Naive thymus-derived CD4-positive, alpha-beta T cell (primary cell): ENCODE measurements around the gene NNMT. TPM values are rescaled to one million over a fixed set of nuclear protein-coding genes. Genes with fewer than 3 reads are reported as not detected.

Source experiments
- ATAC-seq: fragments of 150-1000 bp; cut with Tn5 transposase; 2 replicates; pipeline ENCODE4 v1.10.0; 2021; ENCODE audit warnings: mild to moderate bottlenecking, moderate library complexity
- CTCF ChIA-PET: fragments of 350-600 bp; sonication (Branson Sonifier 250); formaldehyde crosslinking; loops from one replicate; lab custom pipeline; 2021; ENCODE audit warnings: antibody characterized with exemption; lab: Charles Lee
- POLR2A ChIA-PET: fragments of 350-600 bp; sonication (Branson Sonifier 250); formaldehyde crosslinking; loops from one replicate; lab custom pipeline; 2021; ENCODE audit warnings: antibody characterized with exemption, inconsistent platforms; lab: Charles Lee
- DNase-seq, 9 donors: peaks; one replicate each; pipeline versions ENCODE4 v3.0.0 to v3.0.0-alpha.2; 2020 to 2022; ENCODE audit warnings: mixed read lengths in 1 of 9
- H3K27ac ChIP-seq: one replicate; pipeline ENCODE4 v1.7.0; 2013; ENCODE audit warnings: mild to moderate bottlenecking, low read depth, low read length, moderate library complexity
- H3K27me3 ChIP-seq, 2 donors: one replicate each; pipeline ENCODE4 v1.7.0; 2013; ENCODE audit warnings: low read length in 2 of 2, mild to moderate bottlenecking in 2 of 2, moderate library complexity in 2 of 2; ENCODE audit not compliant: control insufficient read depth in 2 of 2, insufficient read depth in 2 of 2
- H3K36me3 ChIP-seq, 3 experiments: 1 replicate in 2 of 3; 2 replicates in 1 of 3; pipeline ENCODE4 v1.7.0; 2013; ENCODE audit warnings: low read length in 3 of 3, mild to moderate bottlenecking in 3 of 3, moderate library complexity in 1 of 3; ENCODE audit not compliant: insufficient read depth in 3 of 3, control insufficient read depth in 2 of 3
- H3K4me1 ChIP-seq, 2 donors: one replicate each; pipeline ENCODE4 v1.7.0; 2013; ENCODE audit warnings: low read length in 2 of 2, mild to moderate bottlenecking in 2 of 2, moderate library complexity in 1 of 2; ENCODE audit not compliant: control insufficient read depth in 2 of 2, insufficient read depth in 2 of 2
- H3K4me3 ChIP-seq: 2 replicates; pipeline ENCODE4 v1.7.0; 2013; ENCODE audit warnings: mild to moderate bottlenecking, low read length
- H3K9me3 ChIP-seq, 3 experiments: 1 replicate in 2 of 3; 2 replicates in 1 of 3; pipeline ENCODE4 v1.7.0; 2013; ENCODE audit warnings: low read length in 3 of 3; ENCODE audit not compliant: control insufficient read depth in 2 of 3
- H3K27ac Mint-ChIP-seq, 9 donors: one replicate each; pipeline ENCODE4 v1.8.0; 2020 to 2022; ENCODE audit warnings: mixed read lengths in 9 of 9, mild to moderate bottlenecking in 8 of 9, moderate library complexity in 5 of 9, inconsistent platforms in 2 of 9
- H3K27me3 Mint-ChIP-seq, 5 donors: one replicate each; pipeline ENCODE4 v1.8.0; 2021 to 2022; ENCODE audit warnings: mixed read lengths in 5 of 5, mild to moderate bottlenecking in 1 of 5
- H3K36me3 Mint-ChIP-seq, 5 donors: one replicate each; pipeline ENCODE4 v1.8.0; 2020 to 2022; ENCODE audit warnings: mixed read lengths in 5 of 5, mild to moderate bottlenecking in 3 of 5, inconsistent platforms in 1 of 5
- H3K4me1 Mint-ChIP-seq, 7 donors: one replicate each; pipeline ENCODE4 v1.8.0; 2020 to 2022; ENCODE audit warnings: mixed read lengths in 7 of 7, mild to moderate bottlenecking in 3 of 7, inconsistent platforms in 1 of 7
- H3K4me3 Mint-ChIP-seq, 10 donors: one replicate each; pipeline ENCODE4 v1.8.0; 2020 to 2022; ENCODE audit warnings: mild to moderate bottlenecking in 10 of 10, mixed read lengths in 10 of 10, moderate library complexity in 6 of 10, inconsistent platforms in 2 of 10
- H3K9me3 Mint-ChIP-seq, 11 donors: one replicate each; pipeline ENCODE4 v1.8.0; 2020 to 2022; ENCODE audit warnings: mixed read lengths in 11 of 11, mild to moderate bottlenecking in 4 of 11, inconsistent platforms in 1 of 11, moderate library complexity in 1 of 11
- intact Hi-C, 2 donors: fragments of 100-400 bp; cut with micrococcal nuclease; formaldehyde crosslinking; loops; one replicate each; pipeline ENCODE4 v1.15.1; 2023
- polyA plus RNA-seq, 2 donors: library from polyadenylated mRNA; unstranded; fragments of 300-500 nt; fragmentation: Illumina TruSeq; gene quantifications; one replicate each; pipeline ENCODE4 v1.2.3, GENCODE V29; 2021
- total RNA-seq, 6 experiments: library from RNA in 5 of 6; stranded (reverse) in 5 of 6; gene quantifications; 1 replicate in 5 of 6; 2 replicates in 1 of 6; pipeline ENCODE4 v1.2.3 and lab custom pipeline; 2021 to 2026

The NNMT gene
- total and polyA plus RNA-seq, 7 experiments from 2014 or later = not detected

GRCh38 chr11:114285599-114285998 lies 10.6 kb upstream of the NNMT start:
- H3K27ac Mint-ChIP-seq = no peak overlapping the region
- H3K4me3 Mint-ChIP-seq = no peak overlapping the region
- intact Hi-C loops = loop anchor here in 1 of 2 donors (10.0 kb wide), 1 partner anchor 289 kb away; no protein-coding TSS in a partner anchor
- DNase-seq (no peak), ATAC-seq (no peak)
- Histone ChIP-seq H3K9me3 (no peaks in the 10 kb centered on the region), H3K36me3 (no peaks in the 10 kb centered on the region), H3K27ac (no peak overlapping the region), H3K4me1 (no peaks in the 10 kb centered on the region), H3K27me3 (no peaks in the 10 kb centered on the region), H3K4me3 (no peak overlapping the region)
- no peaks in the 10 kb centered on the region for H3K9me3 Mint-ChIP-seq
- H3K36me3 Mint-ChIP-seq = no peaks in the 10 kb centered on the region
- peaks cover 0 to 5% (median 0%) of the 10 kb centered on the region in 7 donors for H3K4me1 Mint-ChIP-seq
- ChIA-PET CTCF (no interaction called here), POLR2A (no interaction called here)
- H3K27me3 Mint-ChIP-seq = peaks cover 0 to 21% (median 5%) of the 10 kb centered on the region in 5 donors

- Mint-ChIP-seq H3K27me3 (peaks cover 0 to 27% (median 5%) of the 10 kb centered on the region in 5 donors), H3K4me1 (peaks cover 0 to 5% (median 0%) of the 10 kb centered on the region in 7 donors), H3K36me3 (no peaks in the 10 kb centered on the region), H3K27ac (no peak overlapping the region), H3K9me3 (no peaks in the 10 kb centered on the region), H3K4me3 (no peak overlapping the region)
- Histone ChIP-seq H3K27ac (no peak overlapping the region), H3K9me3 (no peaks in the 10 kb centered on the region), H3K4me1 (no peaks in the 10 kb centered on the region), H3K4me3 (no peak overlapping the region), H3K27me3 (no peaks in the 10 kb centered on the region), H3K36me3 (no peaks in the 10 kb centered on the region)
- ATAC-seq = no peak
- POLR2A ChIA-PET = no interaction called here
- CTCF ChIA-PET = no interaction called here
- DNase-seq = no peak
- intact Hi-C loops = loop anchor here in 1 of 2 donors (10.0 kb wide), 1 partner anchor 289 kb away; no protein-coding TSS in a partner anchor
Measured at GRCh38 chr11:114286229-114286628, 10.0 kb upstream of the NNMT start.

- Histone ChIP-seq H3K4me1 (no peaks in the 10 kb centered on the region), H3K9me3 (no peaks in the 10 kb centered on the region), H3K27ac (no peak overlapping the region), H3K27me3 (no peaks in the 10 kb centered on the region), H3K4me3 (no peak overlapping the region), H3K36me3 (no peaks in the 10 kb centered on the region)
- no peak overlapping the region for H3K27ac Mint-ChIP-seq
- intact Hi-C loops = loop anchor here in 1 of 2 donors (10.0 kb wide), 1 partner anchor 288 kb away; no protein-coding TSS in a partner anchor
- CTCF ChIA-PET = no interaction called here
- ATAC-seq = no peak
- DNase-seq = no peak
- peaks cover 0 to 6% (median 0%) of the 10 kb centered on the region in 7 donors for H3K4me1 Mint-ChIP-seq
- peaks cover 0 to 29% (median 5%) of the 10 kb centered on the region in 5 donors for H3K27me3 Mint-ChIP-seq
- H3K4me3 Mint-ChIP-seq = no peak overlapping the region
- peaks cover 0 to 4% (median 0%) of the 10 kb centered on the region in 5 donors for H3K36me3 Mint-ChIP-seq
- no peaks in the 10 kb centered on the region for H3K9me3 Mint-ChIP-seq
- POLR2A ChIA-PET = no interaction called here
Measured at GRCh38 chr11:114287154-114287553, 9.0 kb upstream of the NNMT start.

GRCh38 chr11:114288136-114288535 lies 8.1 kb upstream of the NNMT start:
- Mint-ChIP-seq H3K4me3 (no peak overlapping the region), H3K9me3 (no peaks in the 10 kb centered on the region), H3K27ac (no peak overlapping the region), H3K4me1 (peaks cover 0 to 8% (median 0%) of the 10 kb centered on the region in 7 donors), H3K36me3 (peaks cover 0 to 4% (median 0%) of the 10 kb centered on the region in 5 donors), H3K27me3 (peaks cover 0 to 31% (median 5%) of the 10 kb centered on the region in 5 donors)
- ATAC-seq = no peak
- CTCF ChIA-PET = no interaction called here
- no peaks in the 10 kb centered on the region for H3K27me3 ChIP-seq
- intact Hi-C loops = loop anchor here in 1 of 2 donors (10.0 kb wide), 1 partner anchor 287 kb away; no protein-coding TSS in a partner anchor
- no peak for DNase-seq
- no peaks in the 10 kb centered on the region for H3K9me3 ChIP-seq
- no peak overlapping the region for H3K4me3 ChIP-seq
- H3K27ac ChIP-seq = no peak overlapping the region
- POLR2A ChIA-PET = no interaction called here
- H3K4me1 ChIP-seq = no peaks in the 10 kb centered on the region
- H3K36me3 ChIP-seq = no peaks in the 10 kb centered on the region

GRCh38 chr11:114289779-114290178 lies 6.4 kb upstream of the NNMT start:
- H3K9me3 Mint-ChIP-seq = peaks cover 0 to 2% (median 0%) of the 10 kb centered on the region in 11 donors
- H3K27ac Mint-ChIP-seq = peak overlapping the region in 1 of 9 donors; percentile 19
- Histone ChIP-seq H3K36me3 (no peaks in the 10 kb centered on the region), H3K27ac (no peak overlapping the region), H3K4me3 (no peak overlapping the region), H3K9me3 (no peaks in the 10 kb centered on the region), H3K27me3 (no peaks in the 10 kb centered on the region), H3K4me1 (no peaks in the 10 kb centered on the region)
- H3K36me3 Mint-ChIP-seq = peaks cover 0 to 4% (median 0%) of the 10 kb centered on the region in 5 donors
- no peak for ATAC-seq
- CTCF ChIA-PET = interaction anchor here (1.0 kb wide), 1 partner anchor 25 kb away, joined by 3 read pairs; no protein-coding TSS in a partner anchor
- intact Hi-C loops = loop anchor here in 1 of 2 donors (10.0 kb wide), 1 partner anchor 285 kb away; no protein-coding TSS in a partner anchor
- no peak for DNase-seq
- peaks cover 0 to 31% (median 5%) of the 10 kb centered on the region in 5 donors for H3K27me3 Mint-ChIP-seq
- no peak overlapping the region for H3K4me3 Mint-ChIP-seq
- peaks cover 0 to 8% (median 0%) of the 10 kb centered on the region in 7 donors for H3K4me1 Mint-ChIP-seq
- POLR2A ChIA-PET = no interaction called here

GRCh38 chr11:114290503-114291235 lies 5.5 kb upstream of the NNMT start:
- ChIA-PET POLR2A (no interaction called here), CTCF (no interaction called here)
- Histone ChIP-seq H3K9me3 (no peaks in the 10 kb centered on the region), H3K36me3 (no peaks in the 10 kb centered on the region), H3K4me1 (no peaks in the 10 kb centered on the region), H3K27me3 (no peaks in the 10 kb centered on the region), H3K27ac (no peak overlapping the region), H3K4me3 (no peak overlapping the region)
- no peak for ATAC-seq
- DNase-seq = no peak
- Mint-ChIP-seq H3K4me3 (no peak overlapping the region), H3K27ac (peak overlapping the region in 1 of 9 donors; percentile 19), H3K4me1 (peaks cover 0 to 8% (median 0%) of the 10 kb centered on the region in 7 donors), H3K27me3 (peaks cover 0 to 31% (median 5%) of the 10 kb centered on the region in 5 donors), H3K9me3 (peaks cover 0 to 2% (median 0%) of the 10 kb centered on the region in 11 donors), H3K36me3 (peaks cover 0 to 4% (median 0%) of the 10 kb centered on the region in 5 donors)
- intact Hi-C loops = no loop called here
